NCI-H1417 (cell line): ENCODE data around the gene KCND2.
A peak's percentile ranks its signal among the peaks of the same experiment; 100 is the strongest.

Source experiments
- DNase-seq, 3 experiments: peaks; one replicate each; lab custom pipeline; 2025; lab: John Stamatoyannopoulos, UW

KCND2 gene

DNA sequence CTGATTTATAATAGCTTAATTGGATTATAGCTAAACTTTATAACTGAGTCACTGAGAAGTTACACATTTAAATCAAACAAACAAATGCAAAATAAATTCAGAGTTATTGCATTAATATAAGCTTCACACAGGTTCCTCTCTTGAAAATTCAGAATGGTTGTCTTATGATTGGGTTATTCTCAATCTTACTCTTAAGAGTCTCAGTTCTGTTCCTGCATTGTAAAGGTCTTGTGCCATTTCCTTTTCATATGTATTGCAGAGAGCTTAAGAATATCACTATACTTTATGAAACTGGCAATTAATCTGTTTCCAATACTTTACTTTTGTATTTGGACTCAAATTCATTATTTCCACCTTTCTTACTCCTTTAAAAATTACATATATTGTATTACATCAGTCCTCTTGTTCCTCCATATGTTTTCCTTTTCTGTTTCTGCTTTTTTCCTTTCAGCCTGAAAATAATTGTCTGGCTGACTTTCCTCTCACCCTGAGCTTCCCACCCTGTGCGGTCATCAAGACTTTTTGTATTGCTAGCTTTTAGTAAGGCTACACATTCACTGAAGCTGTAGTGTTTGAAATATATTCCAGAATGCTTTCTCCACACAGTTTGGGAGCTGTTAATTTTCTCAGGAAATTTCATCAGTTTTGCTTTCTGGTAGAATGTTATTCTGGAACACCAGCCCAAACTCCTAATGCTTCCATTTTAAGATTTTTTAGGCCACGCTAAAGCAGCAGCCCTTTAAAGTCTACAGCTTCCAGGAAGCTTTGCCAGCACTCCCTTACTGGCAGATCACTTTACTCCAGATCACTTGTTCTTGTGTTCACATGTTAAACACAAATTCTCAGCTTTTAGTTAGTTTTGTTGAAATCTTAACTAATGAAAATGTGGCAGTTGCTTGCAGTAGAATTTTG, 139.4 kb downstream of the KCND2 start:
- DNase-seq: no peak

- no peak for DNase-seq
These were observed 140.2 kb downstream of the KCND2 start for GRCh38 chr7:120413164-120413563.

DNA sequence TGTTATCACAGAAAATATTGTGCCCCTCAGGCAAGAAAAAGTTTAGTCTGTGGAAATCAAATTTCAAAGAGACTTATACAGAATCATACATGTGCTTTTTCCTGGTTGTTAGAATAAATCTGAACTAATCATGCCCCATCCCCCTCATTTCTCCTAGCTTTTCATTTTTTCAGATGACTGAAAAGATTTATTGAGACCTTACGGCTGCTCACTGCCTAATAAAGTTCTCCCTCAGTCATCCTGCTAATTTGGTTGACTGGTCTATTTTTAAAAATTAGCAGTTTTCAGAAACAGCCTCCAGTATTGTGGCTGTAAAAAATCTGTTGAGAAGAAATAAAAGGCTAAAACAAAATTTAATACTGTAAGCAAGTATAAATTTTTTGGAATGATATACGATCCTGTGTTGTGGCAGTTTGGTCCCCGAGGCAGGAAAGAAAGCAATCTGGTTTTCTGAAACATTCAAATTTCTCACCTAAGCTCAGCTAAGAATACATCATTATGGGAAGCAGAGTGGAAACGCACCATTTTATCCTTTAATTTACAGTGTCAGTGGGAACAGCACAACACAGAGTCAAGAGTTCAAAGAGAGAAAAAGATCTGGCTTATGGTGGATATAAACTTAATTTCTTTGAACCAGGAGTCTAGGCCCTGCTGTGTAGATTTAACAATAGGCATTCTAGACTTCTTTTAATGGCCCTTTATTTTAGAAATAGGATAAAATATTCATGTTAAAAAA, 144.4 kb downstream of the KCND2 start:
- no peak for DNase-seq

GRCh38 chr7:120421151-120421651, 148.2 kb downstream of the KCND2 start:
- peak in 1 of 3 experiments; percentile 35 for DNase-seq

DNA sequence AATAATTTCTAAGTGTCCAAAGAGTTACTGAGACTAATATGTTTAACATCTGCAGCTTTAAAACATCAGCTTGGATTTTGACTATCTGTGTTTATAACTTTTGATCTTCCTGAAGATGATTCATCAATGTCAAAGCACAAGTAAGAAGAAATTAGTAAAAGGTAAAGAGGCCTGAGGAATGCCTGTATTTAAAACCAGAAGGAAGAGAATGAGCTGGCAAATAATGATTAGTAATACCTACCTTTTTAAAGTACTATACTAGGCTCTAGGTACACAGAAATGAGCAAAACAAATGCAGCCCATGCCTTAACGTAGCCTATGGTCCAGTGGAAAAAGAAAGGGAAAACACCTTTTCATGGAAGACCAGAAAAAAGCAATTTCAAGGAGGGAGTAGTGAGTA, 158.0 kb downstream of the KCND2 start:
- DNase-seq: no peak

DNA sequence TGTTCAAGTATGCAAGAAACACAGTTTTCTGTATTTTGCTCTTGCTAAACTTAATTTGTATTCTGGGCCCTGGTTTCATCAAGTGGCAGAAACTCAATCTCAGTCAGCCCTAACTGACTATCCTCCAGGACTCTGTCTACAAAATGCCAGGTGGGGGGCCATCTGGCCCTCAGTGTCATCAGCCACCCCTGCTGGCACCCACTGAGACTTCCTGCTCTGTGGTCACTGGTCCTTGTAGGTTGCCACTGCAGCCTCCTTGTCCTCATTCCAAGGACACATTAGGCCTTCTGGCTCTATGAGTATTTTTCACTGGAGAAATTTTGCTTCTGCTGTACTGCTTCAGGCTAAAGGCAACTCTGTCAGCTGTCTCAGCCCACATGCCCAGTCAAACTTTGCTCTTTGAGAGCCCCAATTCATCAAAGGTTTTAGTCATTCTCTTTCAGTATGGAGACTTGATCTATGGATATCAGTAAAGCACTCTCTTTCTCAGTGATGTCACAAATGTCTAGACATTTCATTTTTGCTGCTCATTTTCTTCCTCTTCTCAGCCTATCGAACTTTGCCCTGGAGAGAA, 163.6 kb downstream of the KCND2 start:
- DNase-seq: no peak

GRCh38 chr7:120441850-120442249, 168.9 kb downstream of the KCND2 start:
- DNase-seq: no peak

DNA sequence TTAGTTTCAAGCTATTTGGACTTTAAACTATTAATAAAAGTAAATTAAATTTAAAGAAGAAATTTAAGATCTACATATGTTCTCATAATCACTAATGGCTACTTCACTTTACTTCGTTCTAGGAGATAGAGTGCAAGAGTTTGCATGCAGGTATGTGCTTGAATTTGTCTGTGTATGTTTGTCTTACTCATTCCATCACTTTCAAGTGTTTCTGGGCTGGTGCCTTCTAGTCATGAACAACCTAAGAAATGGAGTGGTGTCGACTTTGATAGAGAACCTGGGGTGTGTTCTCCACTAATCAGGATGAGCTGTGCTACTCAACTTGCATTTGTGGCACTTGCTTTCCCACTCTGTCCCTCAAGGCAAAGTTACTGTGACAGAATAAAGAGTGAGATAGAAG, 169.9 kb downstream of the KCND2 start:
- no peak for DNase-seq

DNA sequence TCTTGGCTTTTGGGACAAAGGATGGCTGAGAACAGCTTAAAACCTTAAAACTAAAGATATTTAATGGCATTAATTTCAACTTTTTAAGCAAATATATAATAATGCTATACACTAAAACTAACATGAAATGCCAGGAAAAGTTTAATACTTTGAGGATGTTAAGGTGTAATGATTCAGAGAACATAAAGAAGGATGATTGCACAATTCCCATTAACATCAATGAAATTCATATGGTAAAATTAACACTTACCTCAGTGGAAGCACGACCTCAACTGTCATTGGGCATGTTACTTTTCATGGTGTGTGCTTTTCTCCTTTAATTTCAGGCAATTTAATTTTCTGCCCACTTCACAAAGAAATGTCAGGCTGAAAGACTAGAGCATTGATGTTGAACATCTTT, 171.7 kb downstream of the KCND2 start:
- DNase-seq: no peak

DNA sequence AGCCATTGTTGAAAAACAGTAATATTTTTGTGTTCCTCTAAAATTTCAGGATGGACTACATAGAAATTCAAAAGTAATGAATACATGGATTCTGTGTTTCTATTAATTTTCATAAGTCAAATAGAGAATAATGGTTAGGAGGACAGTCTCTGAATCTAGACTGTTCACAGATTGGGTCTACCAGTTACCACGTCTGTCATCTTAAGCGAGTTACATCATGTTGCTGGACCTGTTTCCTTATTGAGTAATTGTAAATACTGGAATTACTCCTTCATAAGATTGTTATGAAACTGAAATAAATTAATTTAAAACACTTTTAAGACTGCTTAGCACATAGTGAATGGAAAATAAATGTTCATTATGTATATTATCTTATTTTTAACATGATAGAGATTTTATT, 172.3 kb downstream of the KCND2 start:
- DNase-seq: no peak

GRCh38 chr7:120452665-120453064, 179.7 kb downstream of the KCND2 start:
- DNase-seq: no peak

DNA sequence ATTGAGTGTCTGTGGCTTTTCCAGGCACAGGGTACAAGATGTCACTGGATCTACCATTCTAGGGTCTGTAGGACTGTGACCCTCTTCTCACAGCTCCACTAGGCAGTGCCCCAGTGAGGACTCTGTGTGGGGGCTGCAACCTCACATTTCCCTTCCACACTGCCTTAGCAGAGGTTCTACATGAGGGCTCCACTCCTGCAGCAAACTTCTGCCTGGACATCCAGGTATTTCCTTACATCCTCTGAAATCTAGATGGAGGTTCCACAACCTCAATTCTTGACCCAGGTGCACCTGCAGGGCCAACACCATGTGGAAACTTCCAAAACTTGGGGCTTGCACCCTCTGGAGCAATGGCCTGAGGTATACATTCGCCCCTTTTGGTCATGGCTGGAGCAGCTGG, 183.7 kb downstream of the KCND2 start:
- DNase-seq: no peak

- DNase-seq: peak in 2 of 3 experiments; percentile 33 to 77
These were observed 188.0 kb downstream of the KCND2 start for GRCh38 chr7:120460949-120461348.

- DNase-seq: no peak
These were observed 190.0 kb downstream of the KCND2 start for GRCh38 chr7:120462991-120463390.

- no peak for DNase-seq
These were observed 191.1 kb downstream of the KCND2 start for GRCh38 chr7:120464104-120464503.

DNA sequence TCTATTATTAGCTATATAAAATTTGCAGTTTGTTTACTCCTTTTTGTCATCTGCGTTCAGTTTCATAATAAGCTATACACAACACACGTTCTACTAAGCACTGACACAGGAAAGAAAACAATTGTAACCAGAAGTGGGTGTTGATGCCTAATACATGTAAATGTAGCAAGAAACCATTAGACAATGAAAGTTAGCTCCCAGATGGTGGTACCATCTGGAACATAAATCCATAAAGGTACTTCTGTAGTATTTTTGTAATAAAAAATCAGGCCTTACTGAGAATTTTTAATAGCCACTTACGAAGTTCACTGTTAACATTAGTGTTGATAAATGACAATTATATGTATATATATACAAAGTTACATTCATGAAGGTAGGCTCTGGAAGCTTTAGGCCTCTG, 194.7 kb downstream of the KCND2 start:
- DNase-seq: no peak

GRCh38 chr7:120468611-120469010, 195.6 kb downstream of the KCND2 start:
- DNase-seq: no peak

DNA sequence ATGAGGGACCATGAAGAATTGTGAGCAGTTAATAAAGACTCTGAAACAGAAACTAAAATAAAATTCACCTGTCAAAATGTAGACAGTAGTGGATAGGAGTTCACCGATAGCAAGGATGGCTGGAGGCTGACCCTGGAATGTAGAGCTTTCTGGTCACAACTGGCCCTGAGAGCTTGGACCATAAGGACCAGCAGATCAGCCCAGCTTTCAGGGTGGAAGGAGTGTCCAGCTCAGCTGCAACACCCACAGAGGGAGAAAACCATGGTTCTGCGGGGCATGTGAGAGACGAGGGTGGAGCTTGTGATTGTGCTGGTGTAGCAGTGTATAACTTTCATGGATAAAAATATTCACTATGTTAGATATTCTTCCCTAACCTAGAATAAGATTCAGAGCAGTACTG, 199.9 kb downstream of the KCND2 start:
- DNase-seq: no peak

GRCh38 chr7:120473352-120473751, 200.4 kb downstream of the KCND2 start:
- no peak for DNase-seq

DNA sequence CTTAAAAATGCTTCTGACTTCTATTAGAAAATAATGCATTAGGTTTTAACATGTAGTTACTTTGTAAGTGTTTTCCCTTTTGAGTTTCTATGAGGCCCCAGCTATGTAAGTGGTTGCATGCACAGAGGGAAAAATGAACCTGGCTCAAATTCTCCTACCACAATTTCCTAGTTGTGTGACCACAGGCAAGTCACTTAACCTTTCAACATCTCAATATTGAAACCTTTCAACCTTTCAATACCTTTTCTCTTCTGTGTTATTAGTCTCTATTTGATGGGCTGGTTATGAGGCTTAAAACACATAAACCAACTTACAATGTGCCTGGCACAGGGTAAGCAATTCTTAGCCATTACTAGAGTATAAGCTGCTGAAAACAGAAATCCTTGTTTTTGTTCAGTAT, 203.0 kb downstream of the KCND2 start:
- DNase-seq: peak in 1 of 3 experiments; percentile 48

- no peak for DNase-seq
These were observed 207.5 kb downstream of the KCND2 start for GRCh38 chr7:120480472-120480871.

DNA sequence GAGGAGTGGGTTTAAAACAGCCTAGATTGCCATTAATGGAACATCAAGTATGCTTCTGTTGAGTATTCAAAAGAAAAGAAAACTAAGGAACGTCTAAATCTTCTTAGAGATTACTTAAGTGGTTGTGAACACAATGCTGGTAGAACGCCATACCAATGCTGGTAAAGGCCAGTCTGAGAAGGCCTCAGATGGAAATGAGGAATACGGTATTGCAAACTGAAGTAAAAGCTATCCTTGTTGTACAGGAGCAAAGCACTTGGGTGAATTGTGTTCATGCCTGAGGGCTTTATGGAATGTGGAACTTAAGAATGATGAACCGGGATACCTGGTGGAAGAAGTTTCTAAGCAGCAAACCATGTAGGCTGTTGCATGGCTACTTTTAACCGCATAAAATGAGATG, 208.0 kb downstream of the KCND2 start:
- DNase-seq: no peak

GRCh38 chr7:120486164-120486563, 213.2 kb downstream of the KCND2 start:
- DNase-seq: no peak
